ENCODE measurements around the gene OR4D5. TPM values are rescaled to one million over a fixed set of nuclear protein-coding genes. Genes with fewer than 3 reads are reported as not detected.

Gene OR4D5
- polyA plus RNA-seq (2013, experiment 1 of 2): not detected
- polyA plus RNA-seq (2013, experiment 2 of 2): not detected

GRCh38 chr11:123939317-123939716, at the start of gene OR4D5:
OR4D5 (plus strand) TSS chr11:123939617; CDS start chr11:123939617, 0 bp downstream.
- Histone ChIP-seq H3K14ac (ENCODE audit: low read length in 2 of 2) (no peak within 1 kb of the TSS), H3K27ac (ENCODE audit: low read length, poor library complexity, severe bottlenecking) (no peak within 1 kb of the TSS), H2AK5ac (ENCODE audit: low read length, severe bottlenecking) (no peak within 1 kb of the TSS), H4K8ac (ENCODE audit: low read length) (no peak within 1 kb of the TSS), H2BK12ac (ENCODE audit: low read length in 2 of 2) (no peak within 1 kb of the TSS), H4K91ac (ENCODE audit: low read length) (no peak within 1 kb of the TSS), H3K79me1 (replicated peaks; ENCODE audit: low read length, poor library complexity, severe bottlenecking) (no peaks in the 10 kb centered on the region), H3K4ac (ENCODE audit: low read depth in 1 of 2, low read length in 2 of 2) (no peak within 1 kb of the TSS), H3K4me2 (ENCODE audit: low read length, poor library complexity, severe bottlenecking) (no peak within 1 kb of the TSS), H2BK120ac (ENCODE audit: low read depth, low read length) (no peak within 1 kb of the TSS), H2BK15ac (ENCODE audit: low read depth, poor library complexity, severe bottlenecking) (no peak within 1 kb of the TSS), H2BK5ac (ENCODE audit: low read depth, low read length, poor library complexity, severe bottlenecking) (no peak within 1 kb of the TSS), H2AFZ (ENCODE audit: low read depth, low read length) (no peak within 1 kb of the TSS), H3K27me3 (ENCODE audit: control insufficient read depth in 1 of 2, insufficient read depth in 1 of 2, low read length in 2 of 2) (no peaks in the 10 kb centered on the region), H3K36me3 (ENCODE audit: control insufficient read depth in 1 of 2, insufficient read depth in 2 of 2, low read depth in 1 of 2, low read length in 2 of 2) (no peaks in the 10 kb centered on the region), H3K9me3 (ENCODE audit: control insufficient read depth, low read length) (peaks cover 7% of the 10 kb centered on the region), H3K4me1 (ENCODE audit: control insufficient read depth, insufficient read depth, low read depth, low read length) (no peaks in the 10 kb centered on the region), H3K9ac (ENCODE audit: low read length) (no peak within 1 kb of the TSS), H3K23ac (ENCODE audit: low read length in 2 of 2) (no peak within 1 kb of the TSS), H3K4me3 (ENCODE audit: insufficient read depth in 1 of 2, low read depth in 1 of 2, low read length in 2 of 2) (no peak within 1 kb of the TSS), H3K18ac (ENCODE audit: low read depth in 1 of 2, low read length in 2 of 2) (no peak within 1 kb of the TSS)
- WGBS: 71% methylated on average over 1 of the region's 1 CpG
- no peak for DNase-seq

- no peak overlapping the region for H3K23ac ChIP-seq (ENCODE audit: low read length in 2 of 2)
- no peak overlapping the region for H3K14ac ChIP-seq (ENCODE audit: low read length in 2 of 2)
- no peak overlapping the region for H3K4me3 ChIP-seq (ENCODE audit: insufficient read depth in 1 of 2, low read depth in 1 of 2, low read length in 2 of 2)
- H2AFZ ChIP-seq (ENCODE audit: low read depth, low read length): no peak overlapping the region
- H2BK5ac ChIP-seq (ENCODE audit: low read depth, low read length, poor library complexity, severe bottlenecking): no peak overlapping the region
- no peak overlapping the region for H3K4ac ChIP-seq (ENCODE audit: low read depth in 1 of 2, low read length in 2 of 2)
- no peaks in the 10 kb centered on the region for H3K27me3 ChIP-seq (ENCODE audit: control insufficient read depth in 1 of 2, insufficient read depth in 1 of 2, low read length in 2 of 2)
- DNase-seq: no peak
- no peaks in the 10 kb centered on the region for H3K79me1 ChIP-seq (replicated peaks; ENCODE audit: low read length, poor library complexity, severe bottlenecking)
- H3K4me2 ChIP-seq (ENCODE audit: low read length, poor library complexity, severe bottlenecking): no peak overlapping the region
- no peak overlapping the region for H2BK120ac ChIP-seq (ENCODE audit: low read depth, low read length)
- no peak overlapping the region for H3K18ac ChIP-seq (ENCODE audit: low read depth in 1 of 2, low read length in 2 of 2)
- no peak overlapping the region for H3K27ac ChIP-seq (ENCODE audit: low read length, poor library complexity, severe bottlenecking)
- H2AK5ac ChIP-seq (ENCODE audit: low read length, severe bottlenecking): no peak overlapping the region
- H3K9ac ChIP-seq (ENCODE audit: low read length): no peak overlapping the region
- no peak overlapping the region for H2BK12ac ChIP-seq (ENCODE audit: low read length in 2 of 2)
- H3K36me3 ChIP-seq (ENCODE audit: control insufficient read depth in 1 of 2, insufficient read depth in 2 of 2, low read depth in 1 of 2, low read length in 2 of 2): no peaks in the 10 kb centered on the region
- peaks cover 4% of the 10 kb centered on the region for H3K9me3 ChIP-seq (ENCODE audit: control insufficient read depth, low read length)
- H4K91ac ChIP-seq (ENCODE audit: low read length): no peak overlapping the region
- no peak overlapping the region for H4K8ac ChIP-seq (ENCODE audit: low read length)
- H2BK15ac ChIP-seq (ENCODE audit: low read depth, poor library complexity, severe bottlenecking): no peak overlapping the region
- H3K4me1 ChIP-seq (ENCODE audit: control insufficient read depth, insufficient read depth, low read depth, low read length): no peaks in the 10 kb centered on the region
Observed at GRCh38 chr11:123892031-123892430, 47.4 kb upstream of the OR4D5 start.

GRCh38 chr11:123899792-123900191, 39.6 kb upstream of the OR4D5 start:
- Histone ChIP-seq H2AK5ac (ENCODE audit: low read length, severe bottlenecking) (no peak overlapping the region), H3K14ac (ENCODE audit: low read length in 2 of 2) (no peak overlapping the region), H2BK120ac (ENCODE audit: low read depth, low read length) (no peak overlapping the region), H3K4me2 (ENCODE audit: low read length, poor library complexity, severe bottlenecking) (no peak overlapping the region), H4K8ac (ENCODE audit: low read length) (no peak overlapping the region), H3K4me3 (ENCODE audit: insufficient read depth in 1 of 2, low read depth in 1 of 2, low read length in 2 of 2) (no peak overlapping the region), H3K9ac (ENCODE audit: low read length) (no peak overlapping the region), H4K91ac (ENCODE audit: low read length) (no peak overlapping the region), H3K4me1 (ENCODE audit: control insufficient read depth, insufficient read depth, low read depth, low read length) (no peaks in the 10 kb centered on the region), H3K4ac (ENCODE audit: low read depth in 1 of 2, low read length in 2 of 2) (no peak overlapping the region), H3K36me3 (ENCODE audit: control insufficient read depth in 1 of 2, insufficient read depth in 2 of 2, low read depth in 1 of 2, low read length in 2 of 2) (no peaks in the 10 kb centered on the region), H3K9me3 (ENCODE audit: control insufficient read depth, low read length) (no peaks in the 10 kb centered on the region), H2BK5ac (ENCODE audit: low read depth, low read length, poor library complexity, severe bottlenecking) (no peak overlapping the region), H3K79me1 (replicated peaks; ENCODE audit: low read length, poor library complexity, severe bottlenecking) (no peaks in the 10 kb centered on the region), H2AFZ (ENCODE audit: low read depth, low read length) (no peak overlapping the region), H2BK12ac (ENCODE audit: low read length in 2 of 2) (no peak overlapping the region), H3K18ac (ENCODE audit: low read depth in 1 of 2, low read length in 2 of 2) (no peak overlapping the region), H2BK15ac (ENCODE audit: low read depth, poor library complexity, severe bottlenecking) (no peak overlapping the region), H3K27me3 (ENCODE audit: control insufficient read depth in 1 of 2, insufficient read depth in 1 of 2, low read length in 2 of 2) (no peaks in the 10 kb centered on the region), H3K27ac (ENCODE audit: low read length, poor library complexity, severe bottlenecking) (no peak overlapping the region), H3K23ac (ENCODE audit: low read length in 2 of 2) (no peak overlapping the region)
- whole genome bisulfite sequencing: 78% methylated on average over 3 of the region's 3 CpGs
- no peak for DNase-seq

- Histone ChIP-seq H3K36me3 (ENCODE audit: control insufficient read depth in 1 of 2, insufficient read depth in 2 of 2, low read depth in 1 of 2, low read length in 2 of 2) (no peaks in the 10 kb centered on the region), H3K27ac (ENCODE audit: low read length, poor library complexity, severe bottlenecking) (no peak within 1 kb of the TSS), H2AFZ (ENCODE audit: low read depth, low read length) (no peak within 1 kb of the TSS), H2BK15ac (ENCODE audit: low read depth, poor library complexity, severe bottlenecking) (no peak within 1 kb of the TSS), H3K4ac (ENCODE audit: low read depth in 1 of 2, low read length in 2 of 2) (no peak within 1 kb of the TSS), H3K4me2 (ENCODE audit: low read length, poor library complexity, severe bottlenecking) (no peak within 1 kb of the TSS), H4K91ac (ENCODE audit: low read length) (no peak within 1 kb of the TSS), H3K4me3 (ENCODE audit: insufficient read depth in 1 of 2, low read depth in 1 of 2, low read length in 2 of 2) (no peak within 1 kb of the TSS), H3K27me3 (ENCODE audit: control insufficient read depth in 1 of 2, insufficient read depth in 1 of 2, low read length in 2 of 2) (no peaks in the 10 kb centered on the region), H2BK120ac (ENCODE audit: low read depth, low read length) (no peak within 1 kb of the TSS), H3K23ac (ENCODE audit: low read length in 2 of 2) (no peak within 1 kb of the TSS), H3K4me1 (ENCODE audit: control insufficient read depth, insufficient read depth, low read depth, low read length) (no peaks in the 10 kb centered on the region), H2BK5ac (ENCODE audit: low read depth, low read length, poor library complexity, severe bottlenecking) (no peak within 1 kb of the TSS), H3K79me1 (replicated peaks; ENCODE audit: low read length, poor library complexity, severe bottlenecking) (no peaks in the 10 kb centered on the region), H3K9ac (ENCODE audit: low read length) (no peak within 1 kb of the TSS), H2AK5ac (ENCODE audit: low read length, severe bottlenecking) (no peak within 1 kb of the TSS), H2BK12ac (ENCODE audit: low read length in 2 of 2) (no peak within 1 kb of the TSS), H4K8ac (ENCODE audit: low read length) (no peak within 1 kb of the TSS), H3K14ac (ENCODE audit: low read length in 2 of 2) (no peak within 1 kb of the TSS), H3K9me3 (ENCODE audit: control insufficient read depth, low read length) (no peaks in the 10 kb centered on the region), H3K18ac (ENCODE audit: low read depth in 1 of 2, low read length in 2 of 2) (no peak within 1 kb of the TSS)
- WGBS: 100% methylated on average over 1 of the region's 1 CpG
- DNase-seq: no peak
Observed at GRCh38 chr11:123901867-123902266, 37.5 kb upstream of the OR4D5 start, which contains the start of gene OR8D4. OR8D4 (plus strand) TSS chr11:123902167; CDS start chr11:123906432, 4,265 bp downstream.

Measured in mesenchymal stem cell (in vitro differentiated cells and primary cell).